PFSK-1 (cell line): ENCODE results near the gene CREB1.

Experiments
- FOXP2 ChIP-seq: optimal IDR thresholded peaks from 2 replicates; pipeline ENCODE3; 2011; ENCODE audit warnings: borderline replicate concordance, control low read depth, inconsistent platforms; ENCODE audit not compliant: insufficient read depth; ENCODE audit errors: extremely low read length, extremely low read depth
- POLR2AphosphoS5 ChIP-seq: IDR thresholded peaks from 2 replicates; pipeline ENCODE4 v1.6.1; 2012; ENCODE audit warnings: low read depth, mild to moderate bottlenecking, control low read depth, low read length, moderate library complexity
- SIN3A ChIP-seq: IDR thresholded peaks from 2 replicates; pipeline ENCODE4 v1.6.1; 2012; ENCODE audit warnings: mild to moderate bottlenecking, low read length, moderate library complexity, borderline replicate concordance; ENCODE audit not compliant: insufficient read depth
- TAF1 ChIP-seq: IDR thresholded peaks from 2 replicates; pipeline ENCODE4 v1.6.1; 2012; ENCODE audit warnings: low read length, control low read depth, borderline replicate concordance; ENCODE audit not compliant: insufficient read depth
- TF ChIP-seq, protein P1 (sequence below), 2 experiments: IDR thresholded peaks; 2 replicates each; pipeline versions ENCODE4 v1.6.1 to v1.8.0; 2011 to 2012; ENCODE audit warnings: low read depth in 2 of 2, low read length in 2 of 2, control low read depth in 1 of 2, inconsistent platforms in 1 of 2, mild to moderate bottlenecking in 1 of 2, moderate library complexity in 1 of 2; ENCODE audit not compliant: insufficient read depth in 1 of 2

CREB1 gene

GRCh38 chr2:207506426-207506825 is 23.3 kb upstream of the CREB1 start:
- no peak for TF ChIP-seq SIN3A
- TF ChIP-seq TAF1: no peak
- no peak for TF ChIP-seq POLR2AphosphoS5

DNA sequence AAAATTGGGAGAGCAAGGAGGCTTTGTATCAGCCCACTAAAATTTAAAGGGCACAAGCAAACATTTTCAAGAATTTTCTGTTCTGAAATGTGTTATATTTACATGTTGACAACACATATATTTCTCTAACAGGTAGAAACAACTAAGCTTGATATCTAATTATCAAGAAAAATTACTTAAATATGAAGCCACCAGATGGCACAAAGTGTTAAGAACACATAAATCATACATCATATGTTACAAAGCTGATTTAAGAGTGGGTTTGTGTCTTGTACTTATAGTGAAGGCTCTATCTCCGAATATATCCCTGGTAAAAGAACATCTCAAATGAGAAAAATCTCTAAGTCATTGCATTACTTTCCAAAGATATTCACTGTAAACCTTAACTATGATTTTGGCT is 19.6 kb upstream of the CREB1 start:
- TF ChIP-seq, protein P1, sequence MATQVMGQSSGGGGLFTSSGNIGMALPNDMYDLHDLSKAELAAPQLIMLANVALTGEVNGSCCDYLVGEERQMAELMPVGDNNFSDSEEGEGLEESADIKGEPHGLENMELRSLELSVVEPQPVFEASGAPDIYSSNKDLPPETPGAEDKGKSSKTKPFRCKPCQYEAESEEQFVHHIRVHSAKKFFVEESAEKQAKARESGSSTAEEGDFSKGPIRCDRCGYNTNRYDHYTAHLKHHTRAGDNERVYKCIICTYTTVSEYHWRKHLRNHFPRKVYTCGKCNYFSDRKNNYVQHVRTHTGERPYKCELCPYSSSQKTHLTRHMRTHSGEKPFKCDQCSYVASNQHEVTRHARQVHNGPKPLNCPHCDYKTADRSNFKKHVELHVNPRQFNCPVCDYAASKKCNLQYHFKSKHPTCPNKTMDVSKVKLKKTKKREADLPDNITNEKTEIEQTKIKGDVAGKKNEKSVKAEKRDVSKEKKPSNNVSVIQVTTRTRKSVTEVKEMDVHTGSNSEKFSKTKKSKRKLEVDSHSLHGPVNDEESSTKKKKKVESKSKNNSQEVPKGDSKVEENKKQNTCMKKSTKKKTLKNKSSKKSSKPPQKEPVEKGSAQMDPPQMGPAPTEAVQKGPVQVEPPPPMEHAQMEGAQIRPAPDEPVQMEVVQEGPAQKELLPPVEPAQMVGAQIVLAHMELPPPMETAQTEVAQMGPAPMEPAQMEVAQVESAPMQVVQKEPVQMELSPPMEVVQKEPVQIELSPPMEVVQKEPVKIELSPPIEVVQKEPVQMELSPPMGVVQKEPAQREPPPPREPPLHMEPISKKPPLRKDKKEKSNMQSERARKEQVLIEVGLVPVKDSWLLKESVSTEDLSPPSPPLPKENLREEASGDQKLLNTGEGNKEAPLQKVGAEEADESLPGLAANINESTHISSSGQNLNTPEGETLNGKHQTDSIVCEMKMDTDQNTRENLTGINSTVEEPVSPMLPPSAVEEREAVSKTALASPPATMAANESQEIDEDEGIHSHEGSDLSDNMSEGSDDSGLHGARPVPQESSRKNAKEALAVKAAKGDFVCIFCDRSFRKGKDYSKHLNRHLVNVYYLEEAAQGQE (IDR thresholded peaks at IDR 0.05; ENCODE audit: insufficient read depth in 1 of 2, low read depth in 2 of 2, low read length in 2 of 2): no peak
- TF ChIP-seq SIN3A (no peak), POLR2AphosphoS5 (no peak), FOXP2 (no peak), TAF1 (no peak)

GRCh38 chr2:207511851-207512250 is 17.9 kb upstream of the CREB1 start:
- no peak for TF ChIP-seq TAF1
- TF ChIP-seq FOXP2: no peak
- TF ChIP-seq POLR2AphosphoS5: no peak
- TF ChIP-seq, protein P1 (IDR thresholded peaks at IDR 0.05; ENCODE audit: insufficient read depth in 1 of 2, low read depth in 2 of 2, low read length in 2 of 2): no peak
- TF ChIP-seq SIN3A: no peak

DNA sequence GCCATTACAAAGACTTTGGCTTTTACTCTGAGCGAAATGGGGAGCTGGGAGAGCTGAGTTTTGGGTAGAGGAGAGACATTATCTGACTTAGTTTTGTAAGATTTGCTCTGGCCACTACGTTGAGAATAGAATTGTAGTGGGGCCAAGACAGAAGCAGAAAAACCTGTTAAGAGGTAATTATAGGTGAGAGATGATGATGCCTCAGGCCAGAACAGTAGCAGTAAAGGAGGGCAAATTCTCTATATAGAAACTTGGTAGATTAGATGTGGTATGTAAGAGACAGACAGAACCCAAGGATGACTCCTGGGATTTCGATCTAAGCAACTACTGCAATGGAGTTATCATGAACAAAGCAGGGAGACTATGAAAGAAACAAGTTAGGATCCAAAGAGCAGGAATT is 17.4 kb upstream of the CREB1 start:
- TF ChIP-seq, protein P1 (IDR thresholded peaks at IDR 0.05; ENCODE audit: insufficient read depth in 1 of 2, low read depth in 2 of 2, low read length in 2 of 2): no peak
- TF ChIP-seq TAF1 (no peak), SIN3A (no peak), POLR2AphosphoS5 (no peak), FOXP2 (no peak)

- TF ChIP-seq POLR2AphosphoS5: no peak
- TF ChIP-seq TAF1: no peak
- no peak for TF ChIP-seq SIN3A
- no peak for TF ChIP-seq FOXP2
- TF ChIP-seq, protein P1 (IDR thresholded peaks at IDR 0.05; ENCODE audit: insufficient read depth in 1 of 2, low read depth in 2 of 2, low read length in 2 of 2): no peak
These were observed 16.1 kb upstream of the CREB1 start for GRCh38 chr2:207513551-207514257.
